NCI-H187 treated with DMSO at 0.1 percent for 48 hours (cell line): ENCODE data around the gene TAP1.
A peak's percentile ranks its signal among the peaks of the same experiment; 100 is the strongest.
"Not testable (repeated sequence)": the region's sequence is repeated elsewhere in the genome, so short reads cannot be mapped to it uniquely, and the experiment has no call there.

ENCODE experiments used
- DNase-seq: peaks from one replicate; lab custom pipeline; 2025; lab: John Stamatoyannopoulos, UW

The TAP1 gene

GRCh38 chr6:32839356-32839755 is 14.1 kb downstream of the TAP1 start:
- DNase-seq: no peak

- peak; percentile 40 for DNase-seq
Observed at GRCh38 chr6:32838114-32838958, 15.2 kb downstream of the TAP1 start, which contains the start of gene TAP2. Gene TAP2 (minus strand): TSS chr6:32838739. CDS start chr6:32838233, 506 bp downstream.

- DNase-seq: no peak
Observed at GRCh38 chr6:32837651-32838113, 15.8 kb downstream of the TAP1 start.

- no peak for DNase-seq
Observed at GRCh38 chr6:32836873-32837272, 16.6 kb downstream of the TAP1 start.

GRCh38 chr6:32835167-32835893 is 18.2 kb downstream of the TAP1 start:
- no peak for DNase-seq

- DNase-seq: no peak
Observed at GRCh38 chr6:32833664-32834063, 19.8 kb downstream of the TAP1 start.

GRCh38 chr6:32832535-32832934 is 21.0 kb downstream of the TAP1 start:
- no peak for DNase-seq

GRCh38 chr6:32830936-32831335 is 22.6 kb downstream of the TAP1 start:
- DNase-seq: no peak

- DNase-seq: no peak
Observed at GRCh38 chr6:32830017-32830416, 23.5 kb downstream of the TAP1 start.

GRCh38 chr6:32829495-32829894 is 24.0 kb downstream of the TAP1 start:
- no peak for DNase-seq

- DNase-seq: no peak
Observed at GRCh38 chr6:32827025-32827424, 26.5 kb downstream of the TAP1 start.

- DNase-seq: no peak
Observed at GRCh38 chr6:32825966-32826365, 27.5 kb downstream of the TAP1 start.

- DNase-seq: no peak
Observed at GRCh38 chr6:32819729-32820128, 33.8 kb downstream of the TAP1 start.

GRCh38 chr6:32818867-32819266 is 34.6 kb downstream of the TAP1 start:
- DNase-seq: no peak

- no peak for DNase-seq
Observed at GRCh38 chr6:32816746-32817204, 36.7 kb downstream of the TAP1 start, which contains the start of gene HLA-DOB. Gene HLA-DOB (minus strand): TSS chr6:32817002. CDS start chr6:32816951, 51 bp downstream.

GRCh38 chr6:32815996-32816395 is 37.5 kb downstream of the TAP1 start:
- DNase-seq: no peak

GRCh38 chr6:32815115-32815514 is 38.4 kb downstream of the TAP1 start:
- DNase-seq: no peak

- no peak for DNase-seq
Observed at GRCh38 chr6:32814145-32814544, 39.4 kb downstream of the TAP1 start.

- no peak for DNase-seq
Observed at GRCh38 chr6:32809171-32809570, 44.3 kb downstream of the TAP1 start.

- no peak for DNase-seq
Observed at GRCh38 chr6:32807020-32807580, 46.4 kb downstream of the TAP1 start.

- not testable (repeated sequence) for DNase-seq
Observed at GRCh38 chr6:32805404-32805803, 48.1 kb downstream of the TAP1 start.

GRCh38 chr6:32803416-32803815 is 50.1 kb downstream of the TAP1 start:
- no peak for DNase-seq

- DNase-seq: no peak
Observed at GRCh38 chr6:32799740-32800139, 53.8 kb downstream of the TAP1 start.
